ENCODE data around the gene RBM15B. TPM values are rescaled to one million over a fixed set of nuclear protein-coding genes. Genes with fewer than 3 reads are reported as not detected.

The RBM15B gene
- total RNA-seq, 1 donor = 31.1 TPM

- DNase-seq (ENCODE audit: low read depth) = no peak
- no peak overlapping the region for H3K4me3 ChIP-seq (ENCODE audit: low read depth, low read length)
- no peak for TF ChIP-seq CTCF (IDR thresholded peaks at IDR 0.05; ENCODE audit: insufficient read depth, low read depth, low read length)
Measured at GRCh38 chr3:51354731-51355615, 36.1 kb upstream of the RBM15B start.

GRCh38 chr3:51355891-51356578, 35.0 kb upstream of the RBM15B start:
- TF ChIP-seq CTCF (IDR thresholded peaks at IDR 0.05; ENCODE audit: insufficient read depth, low read depth, low read length) = no peak
- DNase-seq (ENCODE audit: low read depth) = no peak

GRCh38 chr3:51357856-51358255, 33.2 kb upstream of the RBM15B start:
- no peak overlapping the region for H3K4me3 ChIP-seq (ENCODE audit: low read depth, low read length)
- TF ChIP-seq CTCF (IDR thresholded peaks at IDR 0.05; ENCODE audit: insufficient read depth, low read depth, low read length) = no peak
- no peak for DNase-seq (ENCODE audit: low read depth)

More at GRCh38 chr3:51355891-51356578, 35.0 kb upstream of the RBM15B start:
- H3K4me3 ChIP-seq (ENCODE audit: low read depth, low read length) = no peak overlapping the region

GRCh38 chr3:51358981-51359380, 32.1 kb upstream of the RBM15B start:
- DNase-seq (ENCODE audit: low read depth) = no peak
- TF ChIP-seq CTCF (IDR thresholded peaks at IDR 0.05; ENCODE audit: insufficient read depth, low read depth, low read length) = no peak
- H3K4me3 ChIP-seq (ENCODE audit: low read depth, low read length) = no peak overlapping the region

- no peak for TF ChIP-seq CTCF (IDR thresholded peaks at IDR 0.05; ENCODE audit: insufficient read depth, low read depth, low read length)
Measured at GRCh38 chr3:51360806-51361205, 30.3 kb upstream of the RBM15B start.

GRCh38 chr3:51361746-51362145, 29.3 kb upstream of the RBM15B start:
- TF ChIP-seq CTCF (IDR thresholded peaks at IDR 0.05; ENCODE audit: insufficient read depth, low read depth, low read length) = no peak
- no peak overlapping the region for H3K4me3 ChIP-seq (ENCODE audit: low read depth, low read length)
- DNase-seq (ENCODE audit: low read depth) = no peak

More at GRCh38 chr3:51360806-51361205, 30.3 kb upstream of the RBM15B start:
- no peak for DNase-seq (ENCODE audit: low read depth)
- H3K4me3 ChIP-seq (ENCODE audit: low read depth, low read length) = no peak overlapping the region
